Measurements from ENCODE around the gene RRAGB. TPM values are rescaled to one million over a fixed set of nuclear protein-coding genes. Genes with fewer than 3 reads are reported as not detected.

The RRAGB gene
- total RNA-seq, 1 experiment from 2014 or later: 23.3 TPM

DNA sequence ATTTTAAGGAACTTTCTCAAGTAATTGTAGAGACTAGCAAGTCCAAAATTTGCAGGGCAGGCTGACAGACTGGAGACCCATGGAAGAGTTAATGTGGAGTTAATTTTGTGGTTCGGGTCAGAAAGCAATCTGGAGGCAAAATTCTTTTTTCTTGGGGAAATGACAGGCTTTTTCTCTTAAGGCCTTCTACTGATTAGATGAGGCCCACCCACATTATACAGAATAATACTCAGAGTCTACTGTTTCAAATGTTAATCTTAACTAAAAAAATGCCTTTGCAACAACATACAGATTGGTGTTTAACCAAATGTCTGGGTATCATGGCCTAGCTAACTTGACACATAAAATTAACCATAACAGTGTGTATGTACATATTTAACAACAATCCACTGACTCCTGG is 32.7 kb downstream of the RRAGB start:
- intact Hi-C loops (cut with micrococcal nuclease; ENCODE audit: unreplicated experiment): no loop called here
- TF ChIP-seq, protein P1, sequence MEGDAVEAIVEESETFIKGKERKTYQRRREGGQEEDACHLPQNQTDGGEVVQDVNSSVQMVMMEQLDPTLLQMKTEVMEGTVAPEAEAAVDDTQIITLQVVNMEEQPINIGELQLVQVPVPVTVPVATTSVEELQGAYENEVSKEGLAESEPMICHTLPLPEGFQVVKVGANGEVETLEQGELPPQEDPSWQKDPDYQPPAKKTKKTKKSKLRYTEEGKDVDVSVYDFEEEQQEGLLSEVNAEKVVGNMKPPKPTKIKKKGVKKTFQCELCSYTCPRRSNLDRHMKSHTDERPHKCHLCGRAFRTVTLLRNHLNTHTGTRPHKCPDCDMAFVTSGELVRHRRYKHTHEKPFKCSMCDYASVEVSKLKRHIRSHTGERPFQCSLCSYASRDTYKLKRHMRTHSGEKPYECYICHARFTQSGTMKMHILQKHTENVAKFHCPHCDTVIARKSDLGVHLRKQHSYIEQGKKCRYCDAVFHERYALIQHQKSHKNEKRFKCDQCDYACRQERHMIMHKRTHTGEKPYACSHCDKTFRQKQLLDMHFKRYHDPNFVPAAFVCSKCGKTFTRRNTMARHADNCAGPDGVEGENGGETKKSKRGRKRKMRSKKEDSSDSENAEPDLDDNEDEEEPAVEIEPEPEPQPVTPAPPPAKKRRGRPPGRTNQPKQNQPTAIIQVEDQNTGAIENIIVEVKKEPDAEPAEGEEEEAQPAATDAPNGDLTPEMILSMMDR (conservative IDR thresholded peaks at IDR 0.05): no peak
- TF ChIP-seq EZH2 (IDR thresholded peaks at IDR 0.05; ENCODE audit: low read depth): no peak
- CTCF ChIA-PET: no interaction called here
- no peak overlapping the region for H3K4me2 ChIP-seq
- H3K79me2 ChIP-seq (ENCODE audit: low read depth): no peaks in the 10 kb centered on the region
- BruUV-seq (replicated peaks): no TSS peak
- H3K27me3 ChIP-seq (ENCODE audit: insufficient read depth, low read depth): no peaks in the 10 kb centered on the region
- no peaks in the 10 kb centered on the region for H4K20me1 ChIP-seq (ENCODE audit: insufficient read depth)
- no peaks in the 10 kb centered on the region for H3K4me1 ChIP-seq (replicated peaks; ENCODE audit: insufficient read depth)
- H3K27ac ChIP-seq: no peak overlapping the region
- DNase-seq: no peak
- no peaks in the 10 kb centered on the region for H3K36me3 ChIP-seq (ENCODE audit: low read depth)
- no peaks in the 10 kb centered on the region for H3K9me2 ChIP-seq (ENCODE audit: insufficient read depth)
- no peaks in the 10 kb centered on the region for H3K9me3 ChIP-seq (ENCODE audit: insufficient read depth, low read depth)
- no peaks in the 10 kb centered on the region for H3F3A ChIP-seq (ENCODE audit: insufficient read depth, low read depth)
- H2AFZ ChIP-seq: no peak overlapping the region
- no peak overlapping the region for H3K4me3 ChIP-seq
- POLR2A ChIA-PET (ENCODE audit: unreplicated experiment): no interaction called here

DNA sequence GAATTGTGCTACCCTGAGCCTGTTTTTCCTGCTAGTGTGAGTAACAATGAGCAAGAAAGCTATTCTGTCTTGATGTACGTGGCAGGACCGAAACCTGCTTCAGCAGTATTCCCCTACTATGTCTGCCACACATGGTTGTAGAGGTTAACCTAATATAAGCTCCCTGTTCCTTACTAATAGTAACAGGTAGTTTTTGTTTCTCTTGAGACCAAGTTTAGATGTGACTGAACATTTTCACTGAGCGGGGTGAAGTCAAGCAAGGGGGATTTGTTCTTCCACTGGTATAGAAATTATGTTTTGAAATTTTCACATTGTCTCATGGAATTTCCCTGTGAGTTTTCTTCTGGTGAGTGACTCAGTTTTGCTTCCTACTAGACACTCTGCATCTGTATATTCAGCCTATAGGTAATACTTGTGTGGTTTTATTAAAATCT is 37.3 kb downstream of the RRAGB start:
- ChIA-PET POLR2A (ENCODE audit: unreplicated experiment) (no interaction called here), CTCF (no interaction called here)
- Histone ChIP-seq H3K4me1 (replicated peaks; ENCODE audit: insufficient read depth) (no peaks in the 10 kb centered on the region), H3K27me3 (ENCODE audit: insufficient read depth, low read depth) (no peaks in the 10 kb centered on the region), H3K4me3 (no peak overlapping the region), H3K36me3 (ENCODE audit: low read depth) (no peaks in the 10 kb centered on the region), H3K9me2 (ENCODE audit: insufficient read depth) (no peaks in the 10 kb centered on the region), H3F3A (ENCODE audit: insufficient read depth, low read depth) (no peaks in the 10 kb centered on the region), H2AFZ (no peak overlapping the region), H4K20me1 (ENCODE audit: insufficient read depth) (no peaks in the 10 kb centered on the region), H3K79me2 (ENCODE audit: low read depth) (no peaks in the 10 kb centered on the region), H3K4me2 (no peak overlapping the region), H3K27ac (no peak overlapping the region), H3K9me3 (ENCODE audit: insufficient read depth, low read depth) (no peaks in the 10 kb centered on the region)
- BruUV-seq (replicated peaks): no TSS peak
- intact Hi-C loops (cut with micrococcal nuclease; ENCODE audit: unreplicated experiment): no loop called here
- no peak for DNase-seq
- TF ChIP-seq EZH2 (IDR thresholded peaks at IDR 0.05; ENCODE audit: low read depth): no peak
- TF ChIP-seq, protein P1 (conservative IDR thresholded peaks at IDR 0.05): no peak

DNA sequence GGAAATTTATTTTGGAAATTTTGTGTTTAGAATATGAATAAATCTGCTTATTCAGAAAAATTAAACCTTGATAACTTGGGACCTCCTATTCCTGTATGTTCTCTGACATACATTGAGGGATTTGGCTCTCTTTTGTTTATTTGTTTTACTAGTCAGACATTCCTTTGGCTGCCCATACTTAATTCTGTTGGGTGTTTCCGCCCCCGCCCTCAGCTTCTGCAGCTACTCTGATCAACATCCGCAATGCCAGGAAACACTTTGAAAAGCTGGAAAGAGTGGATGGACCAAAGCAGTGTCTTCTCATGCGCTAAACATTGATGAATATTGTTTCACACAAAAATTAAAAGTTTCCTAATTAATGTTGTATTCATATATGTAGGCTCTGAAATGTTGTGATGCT is 40.5 kb downstream of the RRAGB start:
- CTCF ChIA-PET: no interaction called here

More for the DNA sequence above, 40.5 kb downstream of the RRAGB start:
- Histone ChIP-seq H3K4me3 (no peak overlapping the region), H3K79me2 (ENCODE audit: low read depth) (no peaks in the 10 kb centered on the region), H3K4me2 (no peak overlapping the region), H3K9me3 (ENCODE audit: insufficient read depth, low read depth) (no peaks in the 10 kb centered on the region), H3K27me3 (ENCODE audit: insufficient read depth, low read depth) (no peaks in the 10 kb centered on the region), H3K9me2 (ENCODE audit: insufficient read depth) (no peaks in the 10 kb centered on the region), H3K4me1 (replicated peaks; ENCODE audit: insufficient read depth) (no peaks in the 10 kb centered on the region), H4K20me1 (ENCODE audit: insufficient read depth) (no peaks in the 10 kb centered on the region), H2AFZ (no peak overlapping the region), H3K27ac (no peak overlapping the region), H3F3A (ENCODE audit: insufficient read depth, low read depth) (no peaks in the 10 kb centered on the region), H3K36me3 (ENCODE audit: low read depth) (no peaks in the 10 kb centered on the region)
- no peak for DNase-seq
- no TSS peak for BruUV-seq (replicated peaks)
- POLR2A ChIA-PET (ENCODE audit: unreplicated experiment): no interaction called here
- TF ChIP-seq, protein P1 (conservative IDR thresholded peaks at IDR 0.05): no peak
- no peak for TF ChIP-seq EZH2 (IDR thresholded peaks at IDR 0.05; ENCODE audit: low read depth)
- intact Hi-C loops (cut with micrococcal nuclease; ENCODE audit: unreplicated experiment): no loop called here
